ENCODE measurements around the gene MON2.

GRCh38 chr12:62575036-62575435, 108.4 kb downstream of the MON2 start:
- TF ChIP-seq SIN3A (IDR thresholded peaks at IDR 0.05; ENCODE audit: borderline replicate concordance, insufficient read depth, low read depth, low read length) (no peak), CTCF (IDR thresholded peaks at IDR 0.05) (no peak)
- TF ChIP-seq, protein P1, sequence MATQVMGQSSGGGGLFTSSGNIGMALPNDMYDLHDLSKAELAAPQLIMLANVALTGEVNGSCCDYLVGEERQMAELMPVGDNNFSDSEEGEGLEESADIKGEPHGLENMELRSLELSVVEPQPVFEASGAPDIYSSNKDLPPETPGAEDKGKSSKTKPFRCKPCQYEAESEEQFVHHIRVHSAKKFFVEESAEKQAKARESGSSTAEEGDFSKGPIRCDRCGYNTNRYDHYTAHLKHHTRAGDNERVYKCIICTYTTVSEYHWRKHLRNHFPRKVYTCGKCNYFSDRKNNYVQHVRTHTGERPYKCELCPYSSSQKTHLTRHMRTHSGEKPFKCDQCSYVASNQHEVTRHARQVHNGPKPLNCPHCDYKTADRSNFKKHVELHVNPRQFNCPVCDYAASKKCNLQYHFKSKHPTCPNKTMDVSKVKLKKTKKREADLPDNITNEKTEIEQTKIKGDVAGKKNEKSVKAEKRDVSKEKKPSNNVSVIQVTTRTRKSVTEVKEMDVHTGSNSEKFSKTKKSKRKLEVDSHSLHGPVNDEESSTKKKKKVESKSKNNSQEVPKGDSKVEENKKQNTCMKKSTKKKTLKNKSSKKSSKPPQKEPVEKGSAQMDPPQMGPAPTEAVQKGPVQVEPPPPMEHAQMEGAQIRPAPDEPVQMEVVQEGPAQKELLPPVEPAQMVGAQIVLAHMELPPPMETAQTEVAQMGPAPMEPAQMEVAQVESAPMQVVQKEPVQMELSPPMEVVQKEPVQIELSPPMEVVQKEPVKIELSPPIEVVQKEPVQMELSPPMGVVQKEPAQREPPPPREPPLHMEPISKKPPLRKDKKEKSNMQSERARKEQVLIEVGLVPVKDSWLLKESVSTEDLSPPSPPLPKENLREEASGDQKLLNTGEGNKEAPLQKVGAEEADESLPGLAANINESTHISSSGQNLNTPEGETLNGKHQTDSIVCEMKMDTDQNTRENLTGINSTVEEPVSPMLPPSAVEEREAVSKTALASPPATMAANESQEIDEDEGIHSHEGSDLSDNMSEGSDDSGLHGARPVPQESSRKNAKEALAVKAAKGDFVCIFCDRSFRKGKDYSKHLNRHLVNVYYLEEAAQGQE (IDR thresholded peaks at IDR 0.05; ENCODE audit: insufficient read depth in 1 of 2, low read depth in 2 of 2, low read length in 1 of 2), result no peak
